Endodermal cell (in vitro differentiated cells): ENCODE results near the gene ATAD3A. TPM values are rescaled to one million over a fixed set of nuclear protein-coding genes. Genes with fewer than 3 reads are reported as not detected.

Source experiments
- DNase-seq: peaks from one replicate; pipeline ENCODE4 v3.0.0-alpha.2; 2017
- H3K27ac ChIP-seq: 2 replicates; pipeline ENCODE4 v1.5.1; 2013; ENCODE audit warnings: mild to moderate bottlenecking, low read depth, low read length, moderate library complexity
- H3K27me3 ChIP-seq: 2 replicates; pipeline ENCODE4 v1.6.1; 2013; ENCODE audit warnings: mild to moderate bottlenecking, low read length, moderate library complexity; ENCODE audit not compliant: insufficient read depth, control insufficient read depth, poor library complexity, severe bottlenecking
- H3K36me3 ChIP-seq: 2 replicates; pipeline ENCODE4 v1.7.0; 2013; ENCODE audit warnings: mild to moderate bottlenecking, low read length, moderate library complexity; ENCODE audit not compliant: control insufficient read depth, insufficient read depth
- H3K4me1 ChIP-seq: one replicate; pipeline ENCODE4 v1.7.0; 2013; ENCODE audit warnings: low read length; ENCODE audit not compliant: control insufficient read depth, insufficient read depth
- H3K4me3 ChIP-seq: 2 replicates; pipeline ENCODE4 v1.5.1; 2013; ENCODE audit warnings: mild to moderate bottlenecking, low read length, moderate library complexity
- H3K9ac ChIP-seq: 2 replicates; pipeline ENCODE4 v1.6.1; 2013; ENCODE audit warnings: mild to moderate bottlenecking, low read length, moderate library complexity; ENCODE audit not compliant: poor library complexity, severe bottlenecking; ENCODE audit errors: extremely low read depth
- H3K9me3 ChIP-seq: 2 replicates; pipeline ENCODE4 v1.6.1; 2013; ENCODE audit warnings: mild to moderate bottlenecking, low read length, moderate library complexity; ENCODE audit not compliant: control insufficient read depth
- H3K27ac Mint-ChIP-seq: 2 replicates; pipeline ENCODE4 v1.8.0; 2020; ENCODE audit warnings: mixed read lengths
- H3K27me3 Mint-ChIP-seq: 2 replicates; pipeline ENCODE4 v1.8.0; 2021; ENCODE audit warnings: mild to moderate bottlenecking, mixed read lengths; ENCODE audit not compliant: insufficient read depth
- H3K36me3 Mint-ChIP-seq: 2 replicates; pipeline ENCODE4 v1.8.0; 2020; ENCODE audit warnings: low read depth, mixed read lengths
- H3K4me1 Mint-ChIP-seq: 2 replicates; pipeline ENCODE4 v1.8.0; 2020; ENCODE audit warnings: mixed read lengths
- H3K4me3 Mint-ChIP-seq: 2 replicates; pipeline ENCODE4 v1.8.0; 2020; ENCODE audit warnings: mild to moderate bottlenecking, moderate library complexity, mixed read lengths
- H3K9me3 Mint-ChIP-seq: 2 replicates; pipeline ENCODE4 v1.8.0; 2020; ENCODE audit warnings: mild to moderate bottlenecking, mixed read lengths
- CTCF ChIP-seq: fragments of 200-600 bp; sonication (generic); conservative IDR thresholded peaks from 2 replicates; pipeline ENCODE4 v1.5.0; 2021; ENCODE audit warnings: antibody characterized with exemption, mild to moderate bottlenecking
- WGBS, 2 experiments: methylation state at CpG; one replicate each; pipeline versions ENCODE4 v1.1.5 to v1.1.7; 2013; ENCODE audit warnings: missing lambda C conversion rate in 2 of 2, mixed read lengths in 1 of 2; ENCODE audit not compliant: insufficient coverage in 1 of 2, insufficient read length in 1 of 2; 5-methylcytosine and 5-hydroxymethylcytosine counted together
- total RNA-seq, 2 donors: library from RNA; stranded (reverse); fragmentation: NEBNext Ultra II Directional in 1 of 2; extraction: Animal tissue kit (Norgen Biotek cat#: 25700) in 1 of 2; gene quantifications; 2 replicates in 1 of 2; 3 replicates in 1 of 2; pipeline ENCODE4 v1.2.1, GENCODE V29; 2021

The ATAD3A gene
- total RNA-seq, 2 donors from 2014 or later = 42.8 to 47.6 TPM

GRCh38 chr1:1582585-1583346 lies 70.8 kb downstream of the ATAD3A start:
- Histone ChIP-seq H3K4me1 (no peaks in the 10 kb centered on the region), H3K9ac (no peak overlapping the region), H3K36me3 (no peaks in the 10 kb centered on the region), H3K4me3 (no peak overlapping the region), H3K9me3 (no peaks in the 10 kb centered on the region), H3K27ac (no peak overlapping the region), H3K27me3 (peaks cover 38% of the 10 kb centered on the region)
- H3K9me3 Mint-ChIP-seq = no peaks in the 10 kb centered on the region
- H3K4me3 Mint-ChIP-seq = no peak overlapping the region
- peaks cover 54% of the 10 kb centered on the region for H3K27me3 Mint-ChIP-seq
- H3K36me3 Mint-ChIP-seq = no peaks in the 10 kb centered on the region
- TF ChIP-seq CTCF = no peak
- DNase-seq = no peak
- 79 to 80% methylated on average over 8 to 9 of the region's 9 CpGs for WGBS, 2 experiments
- peaks cover 5% of the 10 kb centered on the region for H3K4me1 Mint-ChIP-seq
- H3K27ac Mint-ChIP-seq = no peak overlapping the region

- Histone ChIP-seq H3K9me3 (no peaks in the 10 kb centered on the region), H3K27ac (no peak overlapping the region), H3K4me1 (no peaks in the 10 kb centered on the region), H3K27me3 (peaks cover 35% of the 10 kb centered on the region), H3K36me3 (no peaks in the 10 kb centered on the region), H3K4me3 (no peak overlapping the region), H3K9ac (no peak overlapping the region)
- H3K4me1 Mint-ChIP-seq = peaks cover 5% of the 10 kb centered on the region
- WGBS, 2 experiments = 84 to 88% methylated on average over 10 to 22 of the region's 23 CpGs
- no peak for TF ChIP-seq CTCF
- DNase-seq = no peak
- H3K9me3 Mint-ChIP-seq = no peaks in the 10 kb centered on the region
- H3K27ac Mint-ChIP-seq = no peak overlapping the region
- no peak overlapping the region for H3K4me3 Mint-ChIP-seq
- no peaks in the 10 kb centered on the region for H3K36me3 Mint-ChIP-seq
- peaks cover 51% of the 10 kb centered on the region for H3K27me3 Mint-ChIP-seq
These were observed 71.5 kb downstream of the ATAD3A start for GRCh38 chr1:1583347-1584010.

Other genes starting within 250 kb of the ATAD3A start
- gene UBE2J2, start 238.3 kb upstream of the ATAD3A start, total RNA-seq = 10 to 100 TPM; 69.9 to 72.7 TPM
- 1 to 10 TPM; 5.4 TPM for gene SCNN1D, start 231.7 kb upstream of the ATAD3A start, total RNA-seq
- 10 to 100 TPM; 36.8 to 43.5 TPM for gene ACAP3, start 204.2 kb upstream of the ATAD3A start, total RNA-seq
- 10 to 100 TPM; 21.7 to 23.8 TPM for gene PUSL1, start 203.6 kb upstream of the ATAD3A start, total RNA-seq
- gene INTS11, start 187.5 kb upstream of the ATAD3A start, total RNA-seq = 100 to 1,000 TPM; 146 to 153 TPM
- gene CPTP, start 187.4 kb upstream of the ATAD3A start, total RNA-seq = 10 to 100 TPM; 12.0 to 13.6 TPM
- gene TAS1R3, start 180.9 kb upstream of the ATAD3A start, total RNA-seq = under 1 TPM; 0.09 to 0.35 TPM
- gene DVL1, start 162.7 kb upstream of the ATAD3A start, total RNA-seq = 10 to 100 TPM; 71.9 to 73.3 TPM
- gene MXRA8, start 153.6 kb upstream of the ATAD3A start, total RNA-seq = 10 to 100 TPM; 28.3 to 29.2 TPM
- 100 to 1,000 TPM; 159 to 162 TPM for gene AURKAIP1, start 137.0 kb upstream of the ATAD3A start, total RNA-seq
- gene CCNL2, start 112.8 kb upstream of the ATAD3A start, total RNA-seq = 100 to 1,000 TPM; 187 to 244 TPM
- gene MRPL20, start 104.9 kb upstream of the ATAD3A start, total RNA-seq = 100 to 1,000 TPM; 109 to 129 TPM
- gene ANKRD65, start 90.9 kb upstream of the ATAD3A start, total RNA-seq = 1 to 10 TPM; 1.6 TPM
- 10 to 100 TPM; 12.7 to 17.4 TPM for gene VWA1, start 76.5 kb upstream of the ATAD3A start, total RNA-seq
- under 1 TPM; 0.55 TPM for gene ATAD3C, start 62.5 kb upstream of the ATAD3A start, total RNA-seq
- gene ATAD3B, start 40.4 kb upstream of the ATAD3A start, total RNA-seq = 10 to 100 TPM; 41.8 to 47.4 TPM
- gene TMEM240, start 28.5 kb downstream of the ATAD3A start, total RNA-seq = 1 to 10 TPM; 6.4 to 6.9 TPM
- gene SSU72, start 62.7 kb downstream of the ATAD3A start, total RNA-seq = 100 to 1,000 TPM; 133 to 138 TPM
- gene FNDC10, start 88.0 kb downstream of the ATAD3A start, total RNA-seq = 10 to 100 TPM; 10.4 to 10.8 TPM
- gene MIB2, start 103.3 kb downstream of the ATAD3A start, total RNA-seq = 10 to 100 TPM; 77.4 to 97.9 TPM
- gene MMP23B, start 120.0 kb downstream of the ATAD3A start, total RNA-seq = 10 to 100 TPM; 14.7 to 19.9 TPM
- gene CDK11B, start 146.8 kb downstream of the ATAD3A start, total RNA-seq = 10 to 100 TPM; 31.8 to 33.6 TPM
- gene SLC35E2B, start 180.6 kb downstream of the ATAD3A start, total RNA-seq = 10 to 100 TPM; 51.2 to 56.9 TPM
- 10 to 100 TPM; 61.0 to 62.1 TPM for gene CDK11A, start 212.2 kb downstream of the ATAD3A start, total RNA-seq